A204.1 (cell line): Measurements from ENCODE around the gene MAP3K8.

Source experiments
- FAIRE-seq: peaks from 2 replicates; lab custom pipeline; 2012; peaks lifted over from hg19 to GRCh38; lab: Jason Lieb, UNC

The MAP3K8 gene

GRCh38 chr10:30490289-30491000 is 56.5 kb downstream of the MAP3K8 start:
- no peak for FAIRE-seq

DNA sequence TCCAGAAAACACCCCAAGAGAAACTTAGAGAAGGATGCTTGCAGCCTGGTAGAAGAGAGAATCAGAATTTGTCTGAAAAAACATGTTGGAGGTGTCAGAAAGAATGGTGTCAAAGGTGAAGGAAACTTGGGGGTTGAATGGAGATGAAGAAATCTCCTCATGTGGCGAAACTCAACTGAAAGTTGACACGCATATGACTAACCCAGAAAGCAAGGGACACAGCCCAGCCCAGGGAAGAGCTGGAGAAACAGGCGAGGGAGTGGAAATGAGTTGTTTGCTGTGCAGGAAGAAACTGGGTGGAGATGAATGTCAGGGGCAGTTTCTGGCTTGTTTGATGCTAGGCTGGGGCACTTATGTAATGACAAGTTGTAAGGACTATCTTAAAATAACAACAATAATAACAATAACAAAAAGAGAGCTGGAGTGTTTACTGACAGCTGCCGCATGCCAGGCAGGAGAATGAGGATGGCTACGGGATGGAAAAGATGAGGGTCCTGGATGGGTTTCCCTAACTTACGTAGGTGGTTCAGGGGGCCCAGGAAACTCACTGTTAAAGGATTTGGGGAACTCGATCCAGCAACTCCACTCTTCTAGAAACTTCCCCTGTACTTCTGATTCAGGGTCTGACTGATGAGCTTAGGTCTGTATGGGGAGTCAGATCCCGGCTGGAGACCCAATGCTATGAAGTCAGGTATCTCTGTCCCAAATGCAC is 57.4 kb downstream of the MAP3K8 start:
- FAIRE-seq: no peak

GRCh38 chr10:30491916-30492515 is 58.0 kb downstream of the MAP3K8 start:
- no peak for FAIRE-seq

DNA sequence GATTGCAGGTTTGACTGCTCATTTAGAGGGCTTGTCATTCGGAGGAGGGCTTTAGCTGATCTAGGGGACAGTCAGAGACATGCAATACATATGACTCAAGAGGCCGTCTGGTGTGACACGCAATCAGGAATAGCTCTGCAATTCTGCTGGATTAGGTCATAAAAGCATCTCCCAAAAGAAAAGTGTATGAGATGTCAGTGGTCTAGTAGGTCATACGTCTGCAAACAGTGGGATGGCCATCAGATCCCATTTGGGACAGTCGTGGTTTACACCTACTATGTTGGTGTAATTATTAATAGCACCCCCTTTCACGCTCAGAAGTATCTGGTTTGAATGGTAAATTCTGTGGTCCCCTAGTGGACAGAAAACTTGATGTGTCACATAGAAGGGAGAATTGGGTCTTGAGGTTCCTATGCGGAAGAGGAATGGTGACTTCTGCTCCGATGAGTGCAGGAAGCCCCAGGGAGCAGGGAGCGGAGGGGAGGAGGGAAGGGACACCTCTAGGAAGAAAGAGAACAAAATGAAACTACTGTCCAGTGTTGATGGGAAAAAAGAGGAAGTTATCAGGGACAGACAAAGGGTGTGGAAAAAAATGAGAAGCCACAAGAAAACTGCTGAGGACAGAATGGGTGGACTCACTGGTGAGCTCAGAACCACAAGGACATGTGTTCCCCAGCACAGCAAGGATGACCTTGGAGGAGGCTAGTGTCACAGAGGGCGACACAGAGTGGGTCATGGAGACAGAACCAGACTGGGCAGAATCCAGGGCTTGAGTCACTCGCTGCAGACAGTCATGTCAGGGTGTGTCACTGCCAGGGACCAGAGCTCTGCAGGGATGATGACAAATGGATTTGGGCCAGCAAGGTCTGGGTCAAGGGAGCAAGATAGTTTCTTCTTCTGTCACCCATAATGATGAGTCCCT is 59.9 kb downstream of the MAP3K8 start:
- no peak for FAIRE-seq

GRCh38 chr10:30494558-30494957 is 60.6 kb downstream of the MAP3K8 start:
- FAIRE-seq: no peak

DNA sequence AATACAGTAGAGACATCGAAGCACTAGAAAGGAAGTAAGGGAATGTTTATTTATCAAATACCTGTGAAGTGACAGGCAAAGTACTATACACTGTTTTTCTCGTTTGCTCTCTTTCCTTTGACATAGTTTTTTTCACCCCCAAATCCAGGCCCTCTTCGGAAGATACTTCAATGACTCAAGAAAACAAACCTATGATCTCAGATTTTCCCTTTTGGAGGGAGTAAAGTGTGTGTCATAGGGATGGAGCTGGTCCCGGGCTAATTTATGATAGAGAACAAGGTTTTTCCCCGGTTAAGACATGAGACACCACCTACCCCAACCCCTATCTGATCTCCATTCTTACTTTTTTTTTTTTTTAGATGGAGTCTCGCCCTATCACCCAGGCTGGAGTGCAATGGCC is 61.7 kb downstream of the MAP3K8 start:
- FAIRE-seq: no peak

GRCh38 chr10:30499816-30500215 is 65.8 kb downstream of the MAP3K8 start:
- FAIRE-seq: no peak

- no peak for FAIRE-seq
Observed at GRCh38 chr10:30500534-30500933, 66.5 kb downstream of the MAP3K8 start.

GRCh38 chr10:30500963-30501504 is 67.0 kb downstream of the MAP3K8 start:
- no peak for FAIRE-seq

DNA sequence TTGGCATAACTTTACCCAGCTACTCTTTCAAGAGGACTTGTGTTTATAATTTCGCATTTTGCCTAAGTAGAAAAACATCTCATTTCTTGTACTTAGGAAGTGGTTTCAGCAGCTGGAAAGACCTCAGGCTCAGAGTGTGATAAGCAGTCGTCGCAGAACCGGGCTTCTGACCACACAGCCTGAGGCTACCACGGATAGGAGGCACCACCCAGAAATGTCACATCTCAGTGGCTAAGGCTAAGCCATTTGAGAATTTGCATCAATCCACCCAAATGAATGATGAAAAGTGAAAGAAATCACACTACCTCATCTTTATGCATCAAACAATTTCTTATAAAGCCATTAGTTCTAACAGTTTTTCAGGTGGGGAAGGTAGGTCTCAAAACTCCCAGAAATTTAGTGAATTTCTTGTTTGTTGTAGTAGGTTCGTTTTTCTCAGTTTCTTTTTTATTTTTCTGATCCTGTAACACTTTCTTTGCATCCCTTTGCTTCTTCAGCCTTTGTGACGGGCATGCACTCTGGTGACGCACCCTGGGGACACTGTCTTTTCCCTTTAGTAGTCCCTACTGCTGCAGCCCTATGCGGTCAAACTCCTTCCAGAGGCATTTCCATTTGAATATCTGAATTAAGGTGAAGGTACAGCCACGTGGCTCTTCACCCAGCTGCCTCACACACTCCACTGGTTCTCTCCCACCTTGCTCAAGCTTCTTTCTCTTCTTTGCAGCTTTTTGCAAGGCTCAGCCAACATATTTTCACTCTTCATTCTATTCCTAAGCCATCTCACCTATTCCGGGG is 68.5 kb downstream of the MAP3K8 start:
- no peak for FAIRE-seq

DNA sequence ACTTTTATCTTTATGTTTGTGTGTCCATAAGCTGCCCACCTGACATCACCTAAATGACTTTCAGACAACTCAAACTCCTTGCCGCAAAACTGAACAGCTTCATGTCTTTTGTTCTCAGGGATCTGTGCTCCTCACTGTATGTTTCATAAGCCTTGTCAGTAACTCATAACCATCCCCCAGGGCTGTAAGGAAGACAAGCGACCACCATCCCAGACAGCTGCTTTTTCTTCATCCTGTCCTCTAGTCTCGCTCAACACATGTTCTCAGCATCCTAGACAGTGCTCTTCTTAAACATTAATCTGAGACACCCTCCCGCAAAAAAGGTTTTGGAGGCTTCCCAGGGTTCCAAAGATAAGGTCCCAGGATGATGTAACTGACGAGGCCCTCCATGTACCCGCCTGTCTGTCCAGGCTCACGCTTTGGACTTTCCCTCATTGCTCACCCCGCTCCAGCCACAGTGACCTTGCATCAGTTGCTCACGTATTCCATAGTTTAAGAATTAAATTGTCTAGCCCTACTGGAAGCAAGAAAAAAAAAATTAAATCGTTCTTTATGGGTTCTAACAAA is 69.8 kb downstream of the MAP3K8 start:
- FAIRE-seq: no peak

- no peak for FAIRE-seq
Observed at GRCh38 chr10:30505543-30506298, 71.7 kb downstream of the MAP3K8 start.

- no peak for FAIRE-seq
Observed at GRCh38 chr10:30509508-30509907, 75.5 kb downstream of the MAP3K8 start.

GRCh38 chr10:30510184-30510931 is 76.4 kb downstream of the MAP3K8 start:
- no peak for FAIRE-seq

DNA sequence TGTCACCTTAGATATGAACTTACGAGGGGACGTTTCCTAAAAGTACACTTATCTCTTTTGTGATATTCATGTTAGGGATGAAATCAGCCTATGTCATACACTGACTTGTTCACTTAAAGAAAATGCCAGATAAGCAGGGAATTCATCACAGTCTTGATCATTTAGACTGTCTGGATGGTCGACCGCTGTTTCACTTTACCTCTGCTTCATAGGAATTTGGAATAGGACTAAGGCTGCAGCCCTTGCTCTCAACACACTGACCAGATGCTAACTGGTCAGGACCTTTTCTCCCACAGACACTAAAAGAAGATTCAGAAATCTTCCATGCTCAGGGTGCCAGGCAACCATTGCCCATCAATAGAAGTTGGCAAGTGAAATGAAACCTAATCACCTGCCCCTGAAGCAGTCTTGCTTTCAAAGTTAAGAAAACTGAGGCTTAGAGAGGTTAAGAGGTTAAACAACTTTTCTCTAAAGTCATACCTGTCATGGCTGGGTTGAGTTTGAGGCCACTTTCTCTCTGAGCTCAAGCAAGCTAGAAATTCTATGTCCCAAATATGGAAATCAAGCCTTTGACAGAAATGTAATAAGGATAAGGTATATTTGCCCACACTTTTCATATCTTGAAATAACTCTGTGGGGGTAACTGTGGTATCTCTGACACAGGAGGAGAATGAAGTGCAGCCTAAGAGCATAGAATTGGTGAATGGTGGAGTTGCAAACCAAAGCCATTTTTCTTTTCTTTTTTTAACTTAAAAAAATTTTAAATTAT is 77.1 kb downstream of the MAP3K8 start:
- FAIRE-seq: no peak
